Astrocyte of the spinal cord (primary cell): ENCODE results near the gene TTC39C.

Experiments
- DNase-seq: peaks from one replicate; pipeline ENCODE4 v3.0.0; 2011; ENCODE audit warnings: low read depth, low spot score
- H3K4me3 ChIP-seq: 2 replicates; pipeline ENCODE4 v1.5.1; 2011; ENCODE audit warnings: low read depth, mild to moderate bottlenecking, low read length, moderate library complexity
- CTCF ChIP-seq: IDR thresholded peaks from 2 replicates; pipeline ENCODE4 v1.5.1; 2012; ENCODE audit warnings: low read depth, mild to moderate bottlenecking, low read length, inconsistent platforms
- in situ Hi-C: cut with HindIII; loops from 2 replicates; pipeline ENCODE4 v1.10.0; 2017; ENCODE audit warnings: low sequenced_read_pairs

The TTC39C gene

GRCh38 chr18:24049142-24049541, 34.6 kb downstream of the TTC39C start:
- in situ Hi-C loops: no loop called here
- no peak for DNase-seq
- no peak overlapping the region for H3K4me3 ChIP-seq

GRCh38 chr18:24051031-24051947, 36.7 kb downstream of the TTC39C start:
- in situ Hi-C loops: no loop called here
- H3K4me3 ChIP-seq: no peak overlapping the region
- TF ChIP-seq CTCF: no peak
- peak; percentile 59 for DNase-seq

More at GRCh38 chr18:24049142-24049541, 34.6 kb downstream of the TTC39C start:
- TF ChIP-seq CTCF: no peak

GRCh38 chr18:24052053-24052452, 37.5 kb downstream of the TTC39C start:
- TF ChIP-seq CTCF: no peak
- no peak for DNase-seq
- H3K4me3 ChIP-seq: no peak overlapping the region
- in situ Hi-C loops: no loop called here

GRCh38 chr18:24053211-24053610, 38.7 kb downstream of the TTC39C start:
- in situ Hi-C loops: no loop called here
- no peak for DNase-seq

GRCh38 chr18:24054130-24054529, 39.6 kb downstream of the TTC39C start:
- DNase-seq: peak; percentile 81
- no peak overlapping the region for H3K4me3 ChIP-seq
- in situ Hi-C loops: no loop called here
- TF ChIP-seq CTCF: no peak

More at GRCh38 chr18:24053211-24053610, 38.7 kb downstream of the TTC39C start:
- H3K4me3 ChIP-seq: no peak overlapping the region
- TF ChIP-seq CTCF: no peak

- no peak overlapping the region for H3K4me3 ChIP-seq
- in situ Hi-C loops: no loop called here
- DNase-seq: no peak
- TF ChIP-seq CTCF: no peak
Measured at GRCh38 chr18:24055009-24055804, 40.7 kb downstream of the TTC39C start.
